HEK293 (cell line): ENCODE data around the gene WDTC1.

Experiments used
- CTCF ChIA-PET: fragments of 350-600 bp; formaldehyde crosslinking; extraction: SDS; loops from one replicate; lab custom pipeline; 2021; ENCODE audit warnings: antibody characterized with exemption; lab: Yijun Ruan, JAX
- POLR2A ChIA-PET: fragments of 300-600 bp; formaldehyde crosslinking; extraction: SDS; loops from one replicate; lab custom pipeline; 2020; ENCODE audit warnings: antibody characterized with exemption, inconsistent platforms; lab: Yijun Ruan, JAX
- H3K27ac ChIP-seq: fragments of 200-500 bp; sonication (Bioruptor generic); 2 replicates; pipeline ENCODE4 v1.5.1; 2014; ENCODE audit warnings: low read depth, low read length, control low read depth, inconsistent platforms; ENCODE audit errors: extremely low read depth
- H3K36me3 ChIP-seq, 2 experiments: fragments of 200-500 bp in 1 of 2; sonication (Bioruptor generic) in 1 of 2; 1 replicate in 1 of 2; 2 replicates in 1 of 2; pipeline ENCODE4 v1.5.1; 2014 to 2017; ENCODE audit warnings: inconsistent platforms in 2 of 2, low read length in 2 of 2; ENCODE audit not compliant: control insufficient read depth in 2 of 2, insufficient read depth in 1 of 2
- H3K4me1 ChIP-seq: fragments of 200-500 bp; sonication (Bioruptor generic); 2 replicates; pipeline ENCODE4 v1.5.1; 2014; ENCODE audit warnings: mild to moderate bottlenecking, low read length, inconsistent platforms; ENCODE audit not compliant: control insufficient read depth, insufficient read depth
- H3K4me3 ChIP-seq: 2 replicates; pipeline ENCODE4 v1.5.1; 2011; ENCODE audit warnings: low read depth, mild to moderate bottlenecking, control low read depth, low read length, moderate library complexity
- H3K9me3 ChIP-seq: fragments of 200-500 bp; sonication (Bioruptor generic); 2 replicates; pipeline ENCODE4 v1.5.1; 2014; ENCODE audit warnings: low read depth, low read length, inconsistent platforms; ENCODE audit not compliant: control insufficient read depth, insufficient read depth
- CTCF ChIP-seq: fragments of 450-650 bp; formaldehyde crosslinking; IDR thresholded peaks from 2 replicates; pipeline ENCODE4 v1.5.1; 2016; ENCODE audit warnings: missing biosample characterization, missing genetic modification characterization
- GLIS1 ChIP-seq: fragments of 450-650 bp; formaldehyde crosslinking; IDR thresholded peaks from 2 replicates; pipeline ENCODE4 v1.5.1; 2016; ENCODE audit warnings: missing biosample characterization, missing genetic modification characterization
- WT1 ChIP-seq: fragments of 450-650 bp; formaldehyde crosslinking; IDR thresholded peaks from 2 replicates; pipeline ENCODE4 v1.5.1; 2016; ENCODE audit warnings: missing biosample characterization, missing genetic modification characterization
- YY1 ChIP-seq: fragments of 450-650 bp; formaldehyde crosslinking; IDR thresholded peaks from 2 replicates; pipeline ENCODE4 v1.5.1; 2018; ENCODE audit warnings: missing biosample characterization, missing genetic modification characterization
- ZBTB11 ChIP-seq: fragments of 450-650 bp; formaldehyde crosslinking; conservative IDR thresholded peaks from 2 replicates; pipeline ENCODE4 v1.5.1; 2016; ENCODE audit warnings: low read depth, missing biosample characterization, missing genetic modification characterization
- ZBTB17 ChIP-seq: fragments of 450-650 bp; formaldehyde crosslinking; IDR thresholded peaks from 2 replicates; pipeline ENCODE4 v1.5.1; 2016; ENCODE audit warnings: missing biosample characterization, missing genetic modification characterization
- ZEB2 ChIP-seq: fragments of 450-650 bp; formaldehyde crosslinking; IDR thresholded peaks from 2 replicates; pipeline ENCODE4 v1.5.1; 2016; ENCODE audit warnings: missing biosample characterization, missing genetic modification characterization
- ZNF132 ChIP-seq: fragments of 450-650 bp; formaldehyde crosslinking; IDR thresholded peaks from 2 replicates; pipeline ENCODE4 v1.5.1; 2017; ENCODE audit warnings: missing biosample characterization, missing genetic modification characterization, borderline replicate concordance
- ZNF146 ChIP-seq: fragments of 450-650 bp; formaldehyde crosslinking; IDR thresholded peaks from 2 replicates; pipeline ENCODE4 v1.5.1; 2016; ENCODE audit warnings: missing biosample characterization, missing genetic modification characterization
- ZNF221 ChIP-seq: fragments of 450-650 bp; formaldehyde crosslinking; IDR thresholded peaks from 2 replicates; pipeline ENCODE4 v1.5.1; 2017; ENCODE audit warnings: missing biosample characterization, missing genetic modification characterization, borderline replicate concordance
- ZNF302 ChIP-seq: fragments of 450-650 bp; formaldehyde crosslinking; IDR thresholded peaks from 2 replicates; pipeline ENCODE4 v1.5.1; 2016; ENCODE audit warnings: missing biosample characterization, missing genetic modification characterization, low read depth
- ZNF510 ChIP-seq: fragments of 450-650 bp; formaldehyde crosslinking; IDR thresholded peaks from 2 replicates; pipeline ENCODE4 v1.5.1; 2018; ENCODE audit warnings: mild to moderate bottlenecking, missing genetic modification characterization, missing biosample characterization; ENCODE audit not compliant: insufficient replicate concordance
- ZNF521 ChIP-seq: fragments of 450-650 bp; formaldehyde crosslinking; IDR thresholded peaks from 2 replicates; pipeline ENCODE4 v1.5.1; 2017; ENCODE audit warnings: missing biosample characterization, mild to moderate bottlenecking, missing genetic modification characterization
- ZNF561 ChIP-seq: fragments of 450-650 bp; IDR thresholded peaks from 2 replicates; pipeline ENCODE4 v1.5.1; 2018; ENCODE audit warnings: missing biosample characterization, missing genetic modification characterization, borderline replicate concordance
- ZNF654 ChIP-seq: fragments of 450-650 bp; formaldehyde crosslinking; IDR thresholded peaks from 2 replicates; pipeline ENCODE4 v1.5.1; 2016; ENCODE audit warnings: low read depth, missing biosample characterization, missing genetic modification characterization
- ZNF768 ChIP-seq: fragments of 450-650 bp; formaldehyde crosslinking; IDR thresholded peaks from 2 replicates; pipeline ENCODE4 v1.5.1; 2018; ENCODE audit warnings: missing biosample characterization, mild to moderate bottlenecking, missing genetic modification characterization
- TF ChIP-seq, protein P1 (sequence below): fragments of 450-650 bp; formaldehyde crosslinking; IDR thresholded peaks from 2 replicates; pipeline ENCODE4 v1.5.1; 2016; ENCODE audit warnings: missing biosample characterization, missing genetic modification characterization
- TF ChIP-seq, protein P2 (sequence below): fragments of 450-650 bp; formaldehyde crosslinking; IDR thresholded peaks from 2 replicates; pipeline ENCODE4 v1.5.1; 2017; ENCODE audit warnings: missing biosample characterization, missing genetic modification characterization

WDTC1 gene

GRCh38 chr1:27218736-27219135 lies 15.7 kb upstream of the WDTC1 start:
- CTCF ChIA-PET = interaction anchor here (0.6 to 1.4 kb wide), 6 partner anchors 8 to 1328 kb away, joined by 3 to 4 read pairs (median 3); no protein-coding TSS in a partner anchor
- no peak for TF ChIP-seq ZBTB11 (tag by site-specific recombination)
- no peak for TF ChIP-seq ZNF521 (tag by site-specific recombination)
- no peak for TF ChIP-seq ZNF132 (tag by site-specific recombination)
- TF ChIP-seq ZEB2 = no peak
- TF ChIP-seq ZNF221 (tag by site-specific recombination) = no peak
- no peak for TF ChIP-seq YY1 (tag by site-specific recombination)
- TF ChIP-seq, all 188 proteins: peak for 0
- H3K4me3 ChIP-seq = no peak overlapping the region
- H3K9me3 ChIP-seq = no peaks in the 10 kb centered on the region
- POLR2A ChIA-PET = no interaction called here
- H3K4me1 ChIP-seq = no peaks in the 10 kb centered on the region
- H3K36me3 ChIP-seq = no peaks in the 10 kb centered on the region
- H3K27ac ChIP-seq = no peak overlapping the region

- ChIA-PET CTCF (interaction anchor here (0.5 to 1.0 kb wide), 4 partner anchors 49 to 1162 kb away, joined by 3 read pairs; no protein-coding TSS in a partner anchor), POLR2A (no interaction called here)
- Histone ChIP-seq H3K9me3 (no peaks in the 10 kb centered on the region), H3K36me3 (no peaks in the 10 kb centered on the region), H3K4me3 (no peak overlapping the region), H3K4me1 (no peaks in the 10 kb centered on the region), H3K27ac (no peak overlapping the region)
- TF ChIP-seq ZBTB17 (no peak), ZNF302 (no peak), WT1 (tag by site-specific recombination) (no peak), ZNF561 (tag by site-specific recombination) (no peak), ZNF768 (tag by site-specific recombination) (no peak), CTCF (tag by site-specific recombination) (no peak), ZNF510 (tag by site-specific recombination) (no peak), GLIS1 (tag by site-specific recombination) (no peak), ZNF146 (tag by site-specific recombination) (no peak), ZNF654 (tag by site-specific recombination) (no peak)
- TF ChIP-seq, protein P1, sequence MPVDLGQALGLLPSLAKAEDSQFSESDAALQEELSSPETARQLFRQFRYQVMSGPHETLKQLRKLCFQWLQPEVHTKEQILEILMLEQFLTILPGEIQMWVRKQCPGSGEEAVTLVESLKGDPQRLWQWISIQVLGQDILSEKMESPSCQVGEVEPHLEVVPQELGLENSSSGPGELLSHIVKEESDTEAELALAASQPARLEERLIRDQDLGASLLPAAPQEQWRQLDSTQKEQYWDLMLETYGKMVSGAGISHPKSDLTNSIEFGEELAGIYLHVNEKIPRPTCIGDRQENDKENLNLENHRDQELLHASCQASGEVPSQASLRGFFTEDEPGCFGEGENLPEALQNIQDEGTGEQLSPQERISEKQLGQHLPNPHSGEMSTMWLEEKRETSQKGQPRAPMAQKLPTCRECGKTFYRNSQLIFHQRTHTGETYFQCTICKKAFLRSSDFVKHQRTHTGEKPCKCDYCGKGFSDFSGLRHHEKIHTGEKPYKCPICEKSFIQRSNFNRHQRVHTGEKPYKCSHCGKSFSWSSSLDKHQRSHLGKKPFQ (tag by site-specific recombination) = no peak
- TF ChIP-seq, protein P2, sequence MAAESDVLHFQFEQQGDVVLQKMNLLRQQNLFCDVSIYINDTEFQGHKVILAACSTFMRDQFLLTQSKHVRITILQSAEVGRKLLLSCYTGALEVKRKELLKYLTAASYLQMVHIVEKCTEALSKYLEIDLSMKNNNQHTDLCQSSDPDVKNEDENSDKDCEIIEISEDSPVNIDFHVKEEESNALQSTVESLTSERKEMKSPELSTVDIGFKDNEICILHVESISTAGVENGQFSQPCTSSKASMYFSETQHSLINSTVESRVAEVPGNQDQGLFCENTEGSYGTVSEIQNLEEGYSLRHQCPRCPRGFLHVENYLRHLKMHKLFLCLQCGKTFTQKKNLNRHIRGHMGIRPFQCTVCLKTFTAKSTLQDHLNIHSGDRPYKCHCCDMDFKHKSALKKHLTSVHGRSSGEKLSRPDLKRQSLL (tag by site-specific recombination) = no peak
These were observed 14.3 kb upstream of the WDTC1 start for GRCh38 chr1:27220096-27220495.
